Fibroblast of lung (primary cell): Measurements from ENCODE around the gene WWOX. TPM values are rescaled to one million over a fixed set of nuclear protein-coding genes. Genes with fewer than 3 reads are reported as not detected.

Experiments
- DNase-seq, 2 donors: peaks; one replicate each; pipeline versions ENCODE4 v3.0.0 to v3.0.0-alpha.2; 2010; ENCODE audit warnings: low read depth in 2 of 2
- H2AFZ ChIP-seq: 2 replicates; pipeline ENCODE4 v1.5.1; 2012; ENCODE audit warnings: low read length, control low read depth, inconsistent platforms
- H3K27ac ChIP-seq: 2 replicates; pipeline ENCODE4 v1.5.1; 2011; ENCODE audit warnings: low read length, control low read depth; ENCODE audit not compliant: insufficient read depth
- H3K27me3 ChIP-seq: 2 replicates; pipeline ENCODE4 v1.5.1; 2011; ENCODE audit warnings: mild to moderate bottlenecking, low read length; ENCODE audit not compliant: control insufficient read depth, insufficient read depth
- H3K36me3 ChIP-seq: 2 replicates; pipeline ENCODE4 v1.5.1; 2011; ENCODE audit warnings: low read length; ENCODE audit not compliant: control insufficient read depth, insufficient read depth
- H3K4me1 ChIP-seq: 2 replicates; pipeline ENCODE4 v1.5.1; 2011; ENCODE audit warnings: low read length; ENCODE audit not compliant: control insufficient read depth, insufficient read depth; ENCODE audit errors: extremely low read depth
- H3K4me2 ChIP-seq: 2 replicates; pipeline ENCODE4 v1.5.1; 2011; ENCODE audit warnings: low read length, control low read depth; ENCODE audit not compliant: insufficient read depth; ENCODE audit errors: extremely low read depth
- H3K4me3 ChIP-seq, 4 experiments: fragments of 200-600 bp in 1 of 4; sonication (generic) in 1 of 4; replicated peaks in 1 of 4; 2 replicates each; pipeline ENCODE4 v1.5.1; 2011 to 2016; ENCODE audit warnings: low read length in 4 of 4, low read depth in 3 of 4, mild to moderate bottlenecking in 3 of 4, control low read depth in 2 of 4, inconsistent platforms in 1 of 4, mixed read lengths in 1 of 4; ENCODE audit not compliant: insufficient read depth in 1 of 4; ENCODE audit errors: control extremely low read depth in 1 of 4
- H3K79me2 ChIP-seq: 2 replicates; pipeline ENCODE4 v1.5.1; 2012; ENCODE audit warnings: mild to moderate bottlenecking, low read length, inconsistent platforms; ENCODE audit not compliant: control insufficient read depth, insufficient read depth
- H3K9ac ChIP-seq: 2 replicates; pipeline ENCODE4 v1.5.1; 2011; ENCODE audit warnings: mild to moderate bottlenecking, low read length, control low read depth; ENCODE audit not compliant: insufficient read depth
- H3K9me3 ChIP-seq: 2 replicates; pipeline ENCODE4 v1.5.1; 2012; ENCODE audit warnings: low read depth, low read length; ENCODE audit not compliant: control insufficient read depth, insufficient read depth
- H4K20me1 ChIP-seq: 2 replicates; pipeline ENCODE4 v1.5.1; 2011; ENCODE audit warnings: low read length; ENCODE audit not compliant: control insufficient read depth, insufficient read depth; ENCODE audit errors: extremely low read depth
- CTCF ChIP-seq, 2 donors: IDR thresholded peaks in 1 of 2; conservative IDR thresholded peaks in 1 of 2; 1 replicate in 1 of 2; 2 replicates in 1 of 2; pipeline ENCODE4 v1.5.1; 2011 to 2012; ENCODE audit warnings: low read length in 2 of 2, control low read depth in 1 of 2, inconsistent platforms in 1 of 2, low read depth in 1 of 2, mild to moderate bottlenecking in 1 of 2
- EZH2 ChIP-seq: IDR thresholded peaks from 2 replicates; pipeline ENCODE4 v1.5.1; 2012; ENCODE audit warnings: low read length, control low read depth, mild to moderate bottlenecking; ENCODE audit errors: missing control alignments
- polyA plus RNA-seq, 2 donors: library from polyadenylated mRNA; depleted of rRNA in 1 of 2; stranded (reverse) in 1 of 2; unstranded in 1 of 2; fragments of >200 nt; gene quantifications; 2 replicates each; pipeline ENCODE4 v1.2.1, GENCODE V29; 2011 to 2012; ENCODE audit warnings: missing spikeins in 1 of 2
- total RNA-seq: library from RNA; depleted of rRNA; stranded (reverse); fragments of >200 nt; gene quantifications from 2 replicates; pipeline ENCODE4 v1.2.1, GENCODE V29; 2014

WWOX gene
- total and polyA plus RNA-seq, 2 donors (not counting 1 experiment from before 2014, with no cell fraction given), result 5.6 to 16.3 TPM

- no peak overlapping the region for H3K27ac ChIP-seq
- peak overlapping the region; percentile 23 for H2AFZ ChIP-seq
- no peaks in the 10 kb centered on the region for H3K27me3 ChIP-seq
- DNase-seq, result peak; percentile 25 to 67
- peak; percentile 35 to 60 for TF ChIP-seq CTCF (conservative IDR thresholded peaks at IDR 0.05 in 1 of 2, IDR thresholded peaks at IDR 0.05 in 1 of 2; ENCODE audit: low read depth in 1 of 2, low read length in 2 of 2)
- TF ChIP-seq EZH2, result no peak
- no peaks in the 10 kb centered on the region for H3K79me2 ChIP-seq
- H3K4me1 ChIP-seq, result no peaks in the 10 kb centered on the region
- no peaks in the 10 kb centered on the region for H4K20me1 ChIP-seq
- H3K4me3 ChIP-seq, result peak overlapping the region in 3 of 4 experiments; percentile 1 to 27 (median 7)
- H3K4me2 ChIP-seq, result peak overlapping the region; percentile 79
- no peaks in the 10 kb centered on the region for H3K36me3 ChIP-seq
- H3K9ac ChIP-seq, result no peak overlapping the region
- H3K9me3 ChIP-seq, result no peaks in the 10 kb centered on the region
Measured at GRCh38 chr16:78505544-78506366, 406.3 kb downstream of the WWOX start.

- Histone ChIP-seq H3K4me1 (no peaks in the 10 kb centered on the region), H3K4me3 (peak overlapping the region in 3 of 4 experiments; percentile 1 to 27 (median 7)), H3K4me2 (peak overlapping the region; percentile 79), H2AFZ (peak overlapping the region; percentile 21), H3K79me2 (no peaks in the 10 kb centered on the region), H3K27ac (no peak overlapping the region), H3K9me3 (no peaks in the 10 kb centered on the region), H3K36me3 (no peaks in the 10 kb centered on the region), H4K20me1 (no peaks in the 10 kb centered on the region), H3K27me3 (no peaks in the 10 kb centered on the region), H3K9ac (no peak overlapping the region)
- DNase-seq, result no peak
- no peak for TF ChIP-seq CTCF (conservative IDR thresholded peaks at IDR 0.05 in 1 of 2, IDR thresholded peaks at IDR 0.05 in 1 of 2; ENCODE audit: low read depth in 1 of 2, low read length in 2 of 2)
- no peak for TF ChIP-seq EZH2
Measured at GRCh38 chr16:78506367-78507193, 407.1 kb downstream of the WWOX start.

GRCh38 chr16:78507576-78507975 is 408.1 kb downstream of the WWOX start:
- no peaks in the 10 kb centered on the region for H3K79me2 ChIP-seq
- no peak overlapping the region for H3K9ac ChIP-seq
- H3K4me3 ChIP-seq, result no peak overlapping the region
- H3K27me3 ChIP-seq, result no peaks in the 10 kb centered on the region
- no peaks in the 10 kb centered on the region for H3K4me1 ChIP-seq
- no peaks in the 10 kb centered on the region for H3K36me3 ChIP-seq
- no peak overlapping the region for H3K27ac ChIP-seq
- no peaks in the 10 kb centered on the region for H4K20me1 ChIP-seq
- no peaks in the 10 kb centered on the region for H3K9me3 ChIP-seq
- no peak overlapping the region for H2AFZ ChIP-seq
- TF ChIP-seq EZH2, result no peak
- TF ChIP-seq CTCF (conservative IDR thresholded peaks at IDR 0.05 in 1 of 2, IDR thresholded peaks at IDR 0.05 in 1 of 2; ENCODE audit: low read depth in 1 of 2, low read length in 2 of 2), result no peak
- no peak for DNase-seq
- no peak overlapping the region for H3K4me2 ChIP-seq
